ENCODE data around the gene TMEM131L.
A peak's percentile ranks its signal among the peaks of the same experiment; 100 is the strongest.

TMEM131L gene

DNA sequence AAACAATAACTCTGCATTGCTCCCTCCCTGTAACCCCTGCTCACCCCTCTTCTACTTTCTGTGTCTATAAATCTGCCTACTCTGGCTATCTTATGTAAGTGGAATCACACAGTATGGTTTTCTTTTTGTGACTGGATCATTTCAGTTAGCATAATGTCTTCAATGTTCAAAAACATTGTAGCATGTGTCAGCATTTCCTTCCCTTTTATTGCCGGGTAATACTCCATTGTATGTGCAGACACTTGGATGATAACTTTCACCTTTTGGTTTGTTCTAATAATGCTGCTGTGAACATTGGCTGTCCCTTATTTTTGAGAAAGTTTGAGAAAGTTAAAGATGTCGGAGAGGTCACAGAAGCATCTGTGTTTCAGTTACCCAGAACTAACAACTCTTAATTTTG is 157.3 kb downstream of the TMEM131L start:
- DNase-seq, result no peak

DNA sequence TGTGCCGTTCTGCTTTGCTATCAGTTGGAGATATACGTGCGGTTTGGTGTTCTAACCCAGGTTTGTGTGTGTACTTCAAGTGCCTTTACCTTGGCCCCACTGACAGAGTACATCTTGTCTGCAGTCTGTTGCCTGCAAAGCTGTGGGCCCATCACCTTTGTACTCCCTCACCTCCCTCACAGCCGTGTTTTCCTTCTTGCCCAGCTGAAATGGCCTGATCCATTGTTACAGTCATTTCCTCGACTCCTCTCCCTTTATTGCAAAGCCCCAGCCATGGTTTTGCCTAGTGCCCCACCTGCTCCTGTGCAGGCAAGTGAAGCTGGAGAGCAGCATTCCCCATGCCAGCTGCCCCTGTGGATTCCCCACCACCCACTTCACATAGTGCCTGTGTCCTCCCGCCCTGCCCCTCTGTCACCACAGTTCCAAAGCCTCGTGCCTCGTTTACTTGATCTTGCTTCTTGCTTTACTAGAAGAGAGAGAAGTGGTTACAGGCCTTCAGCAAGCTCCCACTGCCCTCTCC is 162.7 kb downstream of the TMEM131L start:
- no peak for DNase-seq

DNA sequence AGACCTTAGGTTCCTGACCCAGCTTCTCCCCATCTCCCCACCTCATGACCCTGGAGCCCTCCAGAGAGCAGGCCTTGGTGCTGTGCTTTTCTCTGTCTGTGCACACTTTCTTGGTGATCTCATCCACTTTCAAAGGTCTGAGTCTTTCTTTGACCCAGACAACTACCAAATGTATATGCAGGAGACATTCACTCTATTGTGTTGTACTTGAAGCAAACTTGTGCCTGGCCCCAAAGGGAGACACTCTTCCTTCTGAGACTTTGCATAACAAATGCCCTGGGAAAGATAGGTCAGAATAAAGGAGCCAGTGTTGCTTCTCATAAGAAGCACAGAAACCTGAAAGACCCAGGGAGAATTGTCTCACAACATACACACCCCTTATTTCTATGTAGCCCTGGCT is 163.6 kb downstream of the TMEM131L start:
- DNase-seq, result no peak

DNA sequence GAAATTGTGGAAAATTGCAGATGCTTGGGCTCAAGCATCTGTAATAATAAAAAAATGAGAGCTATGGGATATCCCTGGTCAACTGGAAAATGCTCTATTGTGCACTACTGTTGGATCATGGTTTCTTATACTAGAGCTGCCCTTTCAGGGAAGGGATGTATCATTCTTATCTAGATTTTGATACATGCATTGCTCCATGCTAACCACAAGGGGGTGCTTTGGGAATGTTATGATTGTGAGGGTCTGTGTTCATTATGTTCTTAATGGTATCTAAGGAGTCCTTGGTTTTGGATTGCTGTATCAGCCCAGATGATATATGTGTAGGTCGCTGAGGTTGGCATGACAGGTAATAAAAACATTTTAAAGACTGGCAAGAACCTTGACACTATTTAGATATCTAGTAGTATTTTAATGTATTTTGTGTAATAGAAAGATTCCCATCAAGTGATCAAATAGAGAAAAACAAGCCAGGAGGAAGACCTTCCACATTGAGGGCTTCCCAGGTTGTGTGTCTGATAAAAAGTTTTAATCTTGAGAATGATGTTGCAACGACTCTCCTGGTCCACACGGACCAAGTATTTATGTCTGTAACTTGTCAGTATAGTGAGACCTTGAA is 168.7 kb downstream of the TMEM131L start:
- no peak for DNase-seq

DNA sequence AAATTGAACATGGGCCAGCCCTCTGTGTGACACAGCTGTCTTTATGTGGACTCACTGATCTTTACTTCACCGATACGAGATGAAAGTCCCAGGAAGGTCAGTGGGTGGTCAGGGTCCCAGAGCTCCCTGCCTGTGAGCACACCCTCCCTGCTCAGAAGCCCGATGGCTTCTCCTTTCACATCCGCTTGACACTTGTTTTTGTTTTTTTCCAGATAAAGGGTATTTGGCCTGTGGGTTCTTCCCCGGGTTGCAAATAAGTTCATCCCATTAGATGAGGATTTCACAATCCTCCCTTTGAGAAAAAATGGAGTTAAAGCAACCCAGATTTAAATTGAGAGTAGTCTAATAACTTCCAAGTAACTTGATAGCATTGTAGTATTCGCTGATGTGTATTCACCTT is 169.7 kb downstream of the TMEM131L start:
- DNase-seq, result no peak

DNA sequence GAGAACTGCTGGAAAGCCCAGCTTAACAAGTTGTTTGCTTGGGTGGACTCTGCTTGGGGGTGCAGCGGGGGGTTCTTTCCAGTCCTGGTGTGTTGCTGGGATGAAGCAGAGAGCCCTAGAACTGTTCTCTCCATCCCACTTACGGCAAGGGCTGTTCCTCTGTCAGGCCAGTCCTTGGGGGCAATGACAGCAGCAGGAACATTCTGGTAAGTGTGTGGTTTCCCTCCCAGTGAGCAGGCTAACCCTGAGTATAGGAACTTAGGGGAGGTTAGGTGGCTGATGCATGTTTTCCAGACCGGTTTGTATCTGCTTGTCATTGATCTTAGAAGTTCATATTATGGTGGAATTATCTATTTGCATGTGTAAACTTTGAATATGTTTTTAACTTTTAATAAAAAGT is 171.0 kb downstream of the TMEM131L start:
- DNase-seq, result no peak

DNA sequence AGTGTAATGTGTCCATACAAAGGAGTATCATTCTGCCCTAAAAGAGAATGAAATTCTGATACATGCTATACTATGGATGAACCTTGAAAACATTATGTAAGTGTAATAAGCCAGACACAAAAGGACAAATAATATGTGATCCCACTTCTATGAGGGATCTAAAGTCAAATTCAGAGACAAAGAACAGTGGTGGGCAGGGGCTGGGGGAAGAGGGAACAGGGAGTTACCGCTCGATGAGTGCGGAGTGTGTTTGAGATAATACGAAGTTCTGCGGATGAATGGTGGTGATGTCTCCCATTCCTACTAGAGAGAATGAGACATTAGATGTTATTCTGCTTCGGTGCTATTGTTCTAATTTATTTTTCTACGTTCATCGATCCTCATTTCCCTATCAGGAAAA is 171.9 kb downstream of the TMEM131L start:
- no peak for DNase-seq

DNA sequence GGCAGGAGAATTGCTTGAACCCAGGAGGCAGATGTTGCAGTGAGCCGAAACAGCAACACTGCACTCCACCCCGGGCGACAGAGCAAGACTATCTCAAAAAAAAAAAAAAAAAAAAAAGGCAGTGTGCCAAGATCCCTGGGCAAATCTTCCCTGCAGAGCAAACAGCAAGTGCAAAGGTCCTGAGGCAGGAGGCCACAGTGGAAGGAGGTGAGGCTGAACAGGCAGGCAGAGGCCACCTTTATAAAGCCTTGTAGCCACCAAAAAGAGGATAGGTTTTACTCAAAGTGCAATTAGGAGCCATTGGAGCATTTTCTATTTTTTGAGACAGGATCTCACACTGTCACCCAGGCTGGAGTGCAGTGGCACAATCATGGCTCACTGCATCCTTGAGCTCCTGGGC is 172.8 kb downstream of the TMEM131L start:
- DNase-seq, result no peak

DNA sequence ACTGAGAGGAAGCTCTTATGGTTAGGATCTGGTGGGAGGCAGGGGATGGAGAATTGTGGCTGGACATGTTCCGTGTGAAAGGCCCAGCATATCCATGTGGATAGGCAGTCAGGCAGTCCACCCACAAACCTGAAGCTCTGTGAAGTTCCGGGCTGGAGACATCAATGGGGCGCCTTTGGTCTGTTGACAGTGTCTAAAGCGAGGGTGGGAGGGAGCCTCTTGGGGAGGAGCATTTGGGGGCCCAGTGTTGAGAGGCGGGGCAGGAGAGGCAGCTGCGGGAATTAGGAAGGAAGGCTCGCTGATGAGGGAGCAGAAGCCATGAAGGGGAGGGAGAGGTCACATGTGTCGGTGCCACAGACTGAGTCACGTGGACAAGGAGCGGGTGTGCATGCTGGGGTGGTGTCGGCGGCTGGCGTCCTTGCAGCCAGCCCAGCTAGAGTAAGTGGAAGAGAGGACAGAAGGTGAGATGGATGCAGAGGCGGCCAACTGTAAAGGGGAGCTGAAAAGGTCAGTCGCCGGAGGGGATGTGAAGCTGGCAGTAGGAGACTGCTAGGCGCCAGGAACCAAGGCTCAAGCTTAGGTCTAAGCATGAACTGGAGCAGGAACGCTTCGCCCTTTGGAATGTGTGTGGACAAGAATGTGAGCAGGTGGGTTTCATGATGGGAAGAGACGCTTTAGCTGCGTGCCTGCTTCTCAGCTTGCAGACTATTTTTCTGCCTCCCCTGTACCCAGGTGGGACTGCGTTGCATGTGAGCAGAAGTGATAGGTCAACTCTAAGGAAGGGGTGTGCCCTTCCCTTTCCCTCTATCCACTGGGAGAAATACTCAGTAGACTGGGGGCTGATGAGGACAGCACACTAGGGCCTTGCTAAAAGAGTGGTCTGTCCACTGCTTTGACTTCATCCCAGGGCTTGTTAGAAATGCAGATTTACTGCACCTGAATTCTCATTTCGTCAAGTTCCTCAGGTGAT is 174.0 kb downstream of the TMEM131L start:
- DNase-seq, result no peak

DNA sequence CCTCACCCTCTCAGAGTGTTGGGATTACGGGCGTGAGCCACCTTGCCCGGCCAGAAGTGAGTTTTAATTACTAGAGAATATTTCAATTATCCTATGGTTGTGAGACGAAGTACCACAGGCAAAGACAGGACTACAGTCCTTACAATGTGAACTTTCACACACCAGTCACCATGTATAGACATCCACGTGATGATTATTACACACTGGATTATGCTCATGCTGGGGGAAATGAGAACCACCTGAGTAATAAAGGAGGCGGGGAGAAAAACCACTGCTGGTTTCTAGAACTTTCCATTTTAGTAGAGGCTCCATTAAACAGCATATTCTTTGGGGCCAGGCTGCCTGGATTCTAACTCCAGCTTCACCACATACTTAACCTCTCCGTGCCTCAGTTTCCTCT is 175.4 kb downstream of the TMEM131L start:
- DNase-seq, result no peak

DNA sequence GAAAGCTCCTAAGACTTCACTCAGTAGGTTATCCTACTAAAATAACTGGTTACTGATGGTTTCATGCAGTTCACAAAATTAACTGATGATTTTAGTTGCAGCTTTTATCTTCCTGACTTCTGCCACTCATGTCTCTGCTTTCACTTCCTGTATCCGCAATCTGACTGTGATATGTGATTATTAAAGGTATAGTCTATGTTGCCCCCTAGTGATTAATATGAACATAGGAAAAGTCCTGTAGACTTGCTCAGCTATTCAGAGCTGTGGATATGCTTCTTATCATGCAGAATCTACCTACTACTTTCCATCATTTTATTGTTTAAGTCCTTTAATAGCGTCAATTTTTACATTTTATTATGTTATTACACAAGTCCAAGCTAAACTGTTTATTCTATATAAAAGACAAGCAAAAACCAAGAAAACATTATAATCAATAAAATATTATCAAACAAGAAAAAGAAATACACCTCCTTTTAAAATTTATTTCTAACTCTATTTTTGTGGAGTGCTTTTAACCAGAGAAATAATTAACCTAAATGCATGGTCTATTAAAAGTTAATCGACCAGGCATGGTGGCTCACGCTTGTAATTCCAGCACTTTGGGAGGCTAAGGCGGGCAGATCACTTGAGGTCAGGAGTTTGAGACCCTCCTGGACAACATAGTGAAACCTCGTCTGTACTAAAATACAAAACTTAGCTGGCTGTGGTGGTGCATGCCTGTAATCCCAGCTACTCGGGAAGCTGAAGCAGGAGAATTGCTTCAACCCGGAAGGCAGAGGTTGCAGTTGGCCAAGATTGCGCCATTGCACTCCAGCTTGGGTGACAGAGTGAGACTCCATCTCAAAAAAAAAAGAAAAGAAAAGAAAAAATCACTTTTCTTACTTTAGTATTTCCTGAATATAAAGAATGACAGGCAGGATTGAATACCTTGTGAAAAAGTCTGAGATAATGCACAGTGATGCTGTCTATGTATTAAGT is 177.5 kb downstream of the TMEM131L start:
- DNase-seq, result peak; percentile 72

DNA sequence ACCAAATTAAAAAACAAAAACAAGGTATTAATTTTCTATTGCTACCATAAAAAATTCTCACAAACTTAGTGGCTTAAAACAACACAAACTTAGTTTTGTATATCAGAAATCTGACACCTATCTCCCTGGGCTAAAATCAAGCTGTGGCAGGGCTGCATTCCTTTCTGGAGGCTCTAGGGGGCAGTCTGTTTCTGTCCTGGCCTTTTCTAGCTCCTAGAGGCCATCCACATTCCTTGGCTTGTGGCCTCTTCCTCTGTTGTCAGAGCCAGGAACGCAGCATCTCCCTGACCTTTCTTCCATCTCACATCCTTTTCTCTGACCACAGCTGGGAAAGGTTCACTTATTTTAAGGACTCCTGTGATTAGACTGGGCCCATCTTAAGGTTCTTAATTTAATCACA is 179.0 kb downstream of the TMEM131L start:
- DNase-seq, result no peak

DNA sequence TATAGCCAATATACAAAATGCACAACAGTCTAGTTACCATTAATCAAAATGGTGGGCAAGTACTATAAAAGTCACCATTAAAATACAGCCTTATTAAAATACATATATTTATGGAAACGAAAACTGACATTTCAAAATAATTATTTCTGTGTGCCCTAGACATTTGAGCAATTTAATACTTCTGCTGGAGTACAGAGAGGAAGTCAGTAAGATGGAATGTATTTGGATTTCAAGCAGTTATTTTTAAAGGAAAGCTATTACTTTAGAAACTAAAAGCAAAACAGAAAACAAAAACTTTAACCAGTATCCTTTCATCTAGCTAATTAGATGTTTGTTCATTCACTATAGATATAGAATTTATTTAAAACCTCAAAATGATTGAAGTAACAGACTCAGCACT is 180.1 kb downstream of the TMEM131L start:
- DNase-seq, result no peak

DNA sequence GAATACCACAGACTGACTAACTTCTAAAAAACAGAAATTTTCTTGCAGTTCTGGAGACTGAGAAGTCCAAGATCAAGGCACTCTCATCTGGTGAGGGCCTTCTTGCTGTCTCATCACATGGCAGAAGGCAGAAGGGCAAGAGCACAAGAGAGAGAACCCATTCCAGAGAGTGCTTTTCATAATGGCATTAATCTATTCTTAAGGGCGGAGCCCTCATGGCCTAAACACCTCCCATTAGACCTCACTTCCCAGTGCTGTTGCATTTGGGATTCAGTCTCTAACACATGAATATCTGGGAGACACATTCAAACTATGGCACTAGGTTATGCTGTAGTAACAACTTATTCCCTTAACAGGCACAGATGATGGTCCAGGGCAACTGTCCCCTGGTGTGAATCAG is 180.8 kb downstream of the TMEM131L start:
- DNase-seq, result no peak

DNA sequence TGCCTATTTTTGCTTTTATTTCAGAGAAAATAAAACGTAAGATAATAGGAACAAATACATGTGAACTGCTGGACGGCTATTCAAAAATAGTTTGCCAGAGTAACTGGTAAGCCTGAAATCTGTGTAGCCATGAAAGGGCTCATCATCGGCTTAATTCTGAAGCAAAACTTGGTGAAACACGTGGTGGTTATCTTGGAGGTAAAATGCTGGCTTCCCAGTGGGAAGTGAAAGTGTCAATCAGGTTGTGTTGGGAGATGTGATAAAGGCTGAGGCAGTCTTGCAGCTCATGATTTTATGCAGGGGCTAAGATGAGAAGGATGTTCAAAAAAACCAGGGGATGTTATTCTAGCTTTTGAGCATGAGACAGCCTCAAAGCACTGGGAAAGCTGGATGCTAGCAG is 181.8 kb downstream of the TMEM131L start:
- no peak for DNase-seq

DNA sequence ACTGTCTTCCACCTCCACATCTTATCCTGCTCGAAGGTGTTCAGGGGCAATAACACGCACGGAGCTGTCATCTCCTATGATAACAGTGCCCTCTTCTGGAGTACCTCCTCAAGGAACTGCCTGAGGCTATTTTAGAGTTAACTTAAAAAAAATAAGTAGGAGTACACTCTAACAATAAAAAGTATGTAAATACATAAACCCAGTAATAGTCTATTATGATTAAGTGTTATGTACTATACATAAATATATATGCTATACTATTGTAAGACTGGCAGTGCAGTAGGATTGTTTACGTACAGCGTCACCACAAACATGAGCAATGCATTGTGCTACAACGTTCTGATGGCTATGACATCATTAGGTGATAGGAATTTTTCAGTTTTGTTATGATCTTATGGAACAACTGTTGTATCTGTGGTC is 183.4 kb downstream of the TMEM131L start:
- DNase-seq, result peak; percentile 10

DNA sequence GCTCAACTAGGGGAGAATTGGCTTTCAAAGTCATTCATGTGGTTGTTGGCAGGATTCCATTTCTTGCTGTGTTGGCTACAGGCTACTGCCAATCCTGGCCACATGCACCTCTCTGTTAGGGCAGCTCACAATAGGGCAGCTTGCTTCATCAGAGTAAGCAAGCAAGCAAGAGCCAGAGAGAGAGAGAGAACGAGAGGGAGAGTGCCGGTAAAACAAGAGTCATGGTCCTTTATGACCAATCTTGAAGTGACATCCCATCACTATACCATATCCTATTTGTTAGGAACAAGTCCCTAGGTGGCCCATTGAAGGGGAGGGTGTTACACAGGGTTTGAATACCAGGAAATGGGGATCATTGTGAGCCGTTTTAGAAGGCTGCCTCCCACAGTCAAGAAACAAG is 185.0 kb downstream of the TMEM131L start:
- DNase-seq, result no peak

DNA sequence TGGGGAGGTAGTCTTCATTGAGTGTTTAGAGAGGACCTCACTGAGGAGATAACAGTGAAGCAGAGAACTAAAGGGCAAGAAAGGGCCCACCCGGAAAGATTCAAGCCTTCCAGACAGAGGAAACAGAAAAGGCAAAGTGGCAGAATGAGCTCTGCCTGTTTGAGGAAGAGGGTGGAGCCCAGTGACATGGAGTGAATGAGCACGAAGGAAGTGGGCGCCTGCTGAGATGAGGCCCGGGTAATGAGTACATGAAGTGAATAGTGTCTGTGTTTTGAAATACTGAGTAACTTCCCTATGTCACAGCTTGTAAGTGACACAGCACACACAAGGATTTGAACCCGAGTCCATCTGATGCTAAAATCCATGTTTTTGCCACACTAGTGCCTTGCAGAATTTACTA is 185.4 kb downstream of the TMEM131L start:
- no peak for DNase-seq

DNA sequence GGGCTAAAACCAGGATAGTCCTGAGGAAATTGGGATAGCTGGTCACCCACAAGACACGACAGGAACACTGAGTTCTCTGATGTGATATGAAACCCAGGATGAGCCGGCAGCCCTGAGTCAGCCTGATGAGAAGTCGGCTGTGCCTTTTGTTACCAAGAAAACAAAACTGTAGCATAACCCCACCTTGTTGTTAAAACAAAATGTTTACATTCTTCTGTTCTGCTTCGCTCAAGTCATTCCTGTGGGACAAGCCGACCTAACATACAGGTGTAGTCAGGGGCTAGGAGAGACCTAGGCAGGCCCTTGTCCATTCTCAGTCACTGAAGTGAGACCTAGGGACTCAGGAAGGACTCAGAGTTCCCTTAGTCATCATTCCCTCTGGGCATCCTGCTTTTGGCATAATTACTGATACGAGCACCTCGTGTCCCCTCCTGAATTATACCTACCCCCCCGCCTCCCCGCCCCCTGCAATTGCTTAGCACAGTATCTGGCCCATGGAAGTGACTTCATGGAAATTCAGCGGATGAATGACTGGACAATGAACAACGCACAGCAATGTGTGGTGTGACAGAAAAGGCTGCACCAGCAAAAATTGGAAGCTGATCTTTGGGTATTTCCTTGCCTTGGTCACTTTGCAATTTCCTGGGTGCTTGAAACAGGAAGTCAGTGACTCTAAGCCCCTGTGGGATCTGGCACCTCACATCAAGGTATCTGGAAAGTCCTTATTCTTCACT is 186.1 kb downstream of the TMEM131L start:
- DNase-seq, result no peak

DNA sequence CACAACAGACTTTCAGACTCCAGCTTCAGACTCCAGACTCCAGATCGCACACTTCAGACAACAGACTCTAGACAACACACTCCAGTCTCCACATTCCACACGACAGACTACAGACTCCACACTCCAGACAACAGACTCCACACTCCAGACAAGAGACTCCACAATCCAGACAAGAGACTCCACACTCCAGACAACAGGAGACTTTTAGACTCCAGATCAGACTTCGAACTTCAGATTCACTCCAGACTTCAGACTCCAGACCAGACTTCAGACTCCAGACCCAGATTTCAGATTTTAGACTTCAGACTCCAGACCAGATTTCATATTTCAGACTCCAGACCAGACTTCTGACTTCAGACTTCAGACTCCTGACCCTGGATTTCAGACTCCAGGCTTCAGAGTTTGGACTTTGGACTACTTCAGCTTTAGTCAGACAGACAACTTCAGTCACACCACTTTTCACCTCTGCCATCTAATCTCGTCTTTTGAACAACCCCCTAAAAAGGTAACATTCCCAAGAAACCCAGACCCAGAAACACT is 188.9 kb downstream of the TMEM131L start:
- no peak for DNase-seq

DNA sequence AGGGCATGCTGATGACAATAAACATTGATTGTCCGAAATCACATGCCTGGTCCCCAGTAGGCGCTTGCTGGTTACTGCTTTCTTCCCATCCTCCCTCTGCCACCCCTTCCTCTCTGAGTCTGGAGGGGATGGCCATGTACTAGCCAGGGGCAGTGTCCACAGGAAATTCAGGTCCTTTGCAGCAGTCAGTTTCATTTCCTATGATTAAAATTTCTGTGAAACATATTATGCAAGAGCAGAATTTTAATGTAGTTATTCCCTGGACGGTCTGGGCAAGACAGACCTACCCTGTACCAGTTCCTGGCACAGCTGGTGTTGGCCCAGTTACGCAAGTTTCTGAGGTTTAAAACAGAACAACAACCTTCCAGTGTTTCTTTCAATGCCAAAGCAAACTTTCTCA is 189.8 kb downstream of the TMEM131L start:
- no peak for DNase-seq

DNA sequence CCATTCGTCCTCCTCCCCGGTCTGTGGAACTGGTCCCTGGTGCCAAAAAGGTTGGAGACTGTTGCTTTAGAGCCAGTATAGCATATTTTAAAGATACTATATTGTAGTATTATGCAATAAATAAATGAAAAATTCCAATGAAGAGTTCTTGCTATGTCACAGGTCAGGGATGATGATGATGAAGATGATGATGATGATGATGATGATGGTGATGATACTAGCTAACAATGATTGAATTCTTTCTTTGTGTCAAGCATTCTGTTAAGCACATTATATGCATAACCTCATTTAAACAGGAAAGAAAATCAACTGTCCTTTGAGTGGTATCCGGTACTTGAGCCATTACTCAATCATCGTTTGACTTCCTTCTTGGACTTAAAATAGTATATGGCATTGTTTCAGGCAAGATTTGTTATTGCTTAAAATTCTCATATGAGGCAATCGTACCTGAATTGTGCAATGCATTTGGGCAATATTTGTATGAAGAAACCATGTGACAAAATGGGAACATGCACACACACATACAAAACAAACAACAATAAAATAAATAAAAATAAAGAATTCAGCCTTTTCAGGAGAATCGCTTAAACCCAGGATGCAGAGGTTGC is 195.2 kb downstream of the TMEM131L start:
- DNase-seq, result no peak
